Stomach (tissue), 4 donors: Measurements from ENCODE around the gene ZNF423.

Experiments
- POLR2A ChIP-seq, 4 donors: fragments of 450-650 bp; IDR thresholded peaks; one replicate each; pipeline ENCODE4 v1.6.1; 2016; ENCODE audit warnings: antibody characterized with exemption in 4 of 4, control low read depth in 2 of 4, mild to moderate bottlenecking in 1 of 4, moderate library complexity in 1 of 4
- POLR2AphosphoS5 ChIP-seq, 3 donors: sonication (generic); formaldehyde crosslinking; IDR thresholded peaks; one replicate each; pipeline ENCODE4 v1.6.1; 2016; ENCODE audit warnings: antibody characterized with exemption in 3 of 3
- TF ChIP-seq, protein P1 (sequence below), 7 experiments: fragments of 450-650 bp in 4 of 7; fragments of 200-600 bp in 3 of 7; sonication (generic) in 3 of 7; IDR thresholded peaks; one replicate each; pipeline ENCODE4 v1.5.1; 2016 to 2019; ENCODE audit warnings: antibody characterized with exemption in 7 of 7, control low read depth in 2 of 7, mild to moderate bottlenecking in 1 of 7

DNA sequence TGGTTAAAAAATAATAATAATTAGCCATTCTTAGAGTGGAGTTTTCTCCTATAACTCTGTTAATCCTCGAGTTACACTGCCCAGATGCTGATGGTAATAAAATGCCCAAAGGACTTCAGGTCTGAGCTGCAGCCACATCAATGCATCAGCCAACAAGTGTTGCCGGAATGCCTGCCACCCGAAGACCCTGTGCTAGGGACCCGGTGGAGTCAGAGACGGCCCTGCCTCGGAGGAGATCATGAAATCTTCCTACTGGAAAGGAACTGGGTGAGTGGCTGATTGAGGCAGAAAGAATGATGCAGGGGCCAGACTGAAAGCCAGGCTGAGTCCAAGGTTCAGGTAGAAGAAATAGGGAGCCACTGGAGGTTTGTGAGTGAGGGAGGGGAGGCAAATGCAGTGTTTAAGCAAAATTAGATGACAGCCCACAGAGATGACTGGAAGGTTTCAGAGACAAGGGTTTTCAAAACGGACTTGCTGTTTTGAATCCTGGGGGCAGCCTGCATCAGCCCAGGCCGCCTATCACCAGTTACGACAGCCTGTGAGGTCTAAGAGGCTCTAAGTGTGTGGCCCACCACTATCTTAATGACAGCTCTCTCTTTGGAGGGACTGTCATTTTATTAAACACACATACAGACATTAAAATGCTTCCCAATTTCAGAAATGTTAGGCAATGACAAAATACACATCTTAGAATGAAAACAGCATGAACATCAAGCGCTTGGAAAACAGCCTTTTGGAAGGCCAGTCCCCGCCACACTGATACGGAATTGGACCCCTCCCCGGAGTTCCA is 100.0 kb downstream of the ZNF423 start:
- TF ChIP-seq POLR2A (IDR thresholded peaks at IDR 0.05) (no peak), POLR2AphosphoS5 (IDR thresholded peaks at IDR 0.05) (no peak)
- TF ChIP-seq, protein P1, sequence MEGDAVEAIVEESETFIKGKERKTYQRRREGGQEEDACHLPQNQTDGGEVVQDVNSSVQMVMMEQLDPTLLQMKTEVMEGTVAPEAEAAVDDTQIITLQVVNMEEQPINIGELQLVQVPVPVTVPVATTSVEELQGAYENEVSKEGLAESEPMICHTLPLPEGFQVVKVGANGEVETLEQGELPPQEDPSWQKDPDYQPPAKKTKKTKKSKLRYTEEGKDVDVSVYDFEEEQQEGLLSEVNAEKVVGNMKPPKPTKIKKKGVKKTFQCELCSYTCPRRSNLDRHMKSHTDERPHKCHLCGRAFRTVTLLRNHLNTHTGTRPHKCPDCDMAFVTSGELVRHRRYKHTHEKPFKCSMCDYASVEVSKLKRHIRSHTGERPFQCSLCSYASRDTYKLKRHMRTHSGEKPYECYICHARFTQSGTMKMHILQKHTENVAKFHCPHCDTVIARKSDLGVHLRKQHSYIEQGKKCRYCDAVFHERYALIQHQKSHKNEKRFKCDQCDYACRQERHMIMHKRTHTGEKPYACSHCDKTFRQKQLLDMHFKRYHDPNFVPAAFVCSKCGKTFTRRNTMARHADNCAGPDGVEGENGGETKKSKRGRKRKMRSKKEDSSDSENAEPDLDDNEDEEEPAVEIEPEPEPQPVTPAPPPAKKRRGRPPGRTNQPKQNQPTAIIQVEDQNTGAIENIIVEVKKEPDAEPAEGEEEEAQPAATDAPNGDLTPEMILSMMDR (IDR thresholded peaks at IDR 0.05): no peak
